ENCODE data around the gene SAMD8.

The SAMD8 gene

GRCh38 chr10:75102830-75103673, 8.4 kb upstream of the SAMD8 start:
- no peak overlapping the region for H3K27ac ChIP-seq (replicated peaks)
- no peak for TF ChIP-seq GABPA (IDR thresholded peaks at IDR 0.05; ENCODE audit: low read depth)
- no peak for TF ChIP-seq SPI1 (IDR thresholded peaks at IDR 0.05; ENCODE audit: borderline replicate concordance, low read depth)
- no peak for TF ChIP-seq REST (IDR thresholded peaks at IDR 0.05; ENCODE audit: insufficient replicate concordance, low read depth)
- TF ChIP-seq CTCF (IDR thresholded peaks at IDR 0.05; ENCODE audit: insufficient read depth, low read length): no peak
- TF ChIP-seq POLR2AphosphoS5 (IDR thresholded peaks at IDR 0.05; ENCODE audit: low read depth): no peak
- no peaks in the 10 kb centered on the region for H3K27me3 ChIP-seq (ENCODE audit: insufficient read depth, poor library complexity, severe bottlenecking)
- no peak overlapping the region for H3K4me3 ChIP-seq (replicated peaks; ENCODE audit: insufficient read depth, low read length)
- DNase-seq (ENCODE audit: low read depth in 1 of 2, low spot score in 1 of 2): no peak

- no peak overlapping the region for H3K4me3 ChIP-seq (replicated peaks; ENCODE audit: insufficient read depth, low read length)
- DNase-seq (ENCODE audit: low read depth in 1 of 2, low spot score in 1 of 2): peak; percentile 61 to 76
- no peaks in the 10 kb centered on the region for H3K27me3 ChIP-seq (ENCODE audit: insufficient read depth, poor library complexity, severe bottlenecking)
- no peak for TF ChIP-seq GABPA (IDR thresholded peaks at IDR 0.05; ENCODE audit: low read depth)
- TF ChIP-seq SPI1 (IDR thresholded peaks at IDR 0.05; ENCODE audit: borderline replicate concordance, low read depth): no peak
- TF ChIP-seq POLR2AphosphoS5 (IDR thresholded peaks at IDR 0.05; ENCODE audit: low read depth): no peak
- no peak for TF ChIP-seq REST (IDR thresholded peaks at IDR 0.05; ENCODE audit: insufficient replicate concordance, low read depth)
- no peak for TF ChIP-seq CTCF (IDR thresholded peaks at IDR 0.05; ENCODE audit: insufficient read depth, low read length)
- 0 out of 2 replicates have a peak overlapping the region, but pooled peaks have one; percentile 11 for H3K27ac ChIP-seq (replicated peaks)
Observed at GRCh38 chr10:75103881-75104686, 7.4 kb upstream of the SAMD8 start.

- TF ChIP-seq GABPA (IDR thresholded peaks at IDR 0.05; ENCODE audit: low read depth): no peak
- TF ChIP-seq CTCF (IDR thresholded peaks at IDR 0.05; ENCODE audit: insufficient read depth, low read length): no peak
- TF ChIP-seq POLR2AphosphoS5 (IDR thresholded peaks at IDR 0.05; ENCODE audit: low read depth): no peak
- no peak for TF ChIP-seq SPI1 (IDR thresholded peaks at IDR 0.05; ENCODE audit: borderline replicate concordance, low read depth)
- TF ChIP-seq REST (IDR thresholded peaks at IDR 0.05; ENCODE audit: insufficient replicate concordance, low read depth): no peak
- Histone ChIP-seq H3K27ac (replicated peaks) (0 out of 2 replicates have a peak overlapping the region, but pooled peaks have one; percentile 11), H3K4me3 (replicated peaks; ENCODE audit: insufficient read depth, low read length) (no peak overlapping the region), H3K27me3 (ENCODE audit: insufficient read depth, poor library complexity, severe bottlenecking) (no peaks in the 10 kb centered on the region)
- no peak for DNase-seq (ENCODE audit: low read depth in 1 of 2, low spot score in 1 of 2)
Observed at GRCh38 chr10:75104842-75105241, 6.6 kb upstream of the SAMD8 start.
